GM12878 (cell line): ENCODE results near the gene C16orf96. TPM values are rescaled to one million over a fixed set of nuclear protein-coding genes. Genes with fewer than 3 reads are reported as not detected.

ENCODE experiments used
- BACH1 ChIP-seq: fragments of 450-650 bp; IDR thresholded peaks from 2 replicates; pipeline ENCODE4 v1.6.1; 2017; ENCODE audit warnings: mild to moderate bottlenecking, borderline replicate concordance
- CHD2 ChIP-seq: IDR thresholded peaks from 2 replicates; pipeline ENCODE4 v1.6.1; 2011; ENCODE audit warnings: low read depth, low read length, improper control_type of control experiment, borderline replicate concordance
- ESRRA ChIP-seq: IDR thresholded peaks from 2 replicates; pipeline ENCODE4 v1.6.1; 2012; ENCODE audit warnings: mild to moderate bottlenecking, low read length, improper control_type of control experiment
- HDAC6 ChIP-seq: fragments of 200-600 bp; sonication (generic); IDR thresholded peaks from one replicate; pipeline ENCODE4 v1.8.0; 2017; ENCODE audit warnings: antibody characterized with exemption; ENCODE audit not compliant: unreplicated experiment
- HDGF ChIP-seq: fragments of 450-650 bp; IDR thresholded peaks from 2 replicates; pipeline ENCODE4 v1.6.1; 2016; ENCODE audit warnings: antibody characterized with exemption
- IKZF1 ChIP-seq: fragments of 450-650 bp; conservative IDR thresholded peaks from 2 replicates; pipeline ENCODE4 v1.6.1; 2017; ENCODE audit warnings: antibody characterized with exemption, mild to moderate bottlenecking
- MEF2B ChIP-seq: fragments of 450-650 bp; IDR thresholded peaks from 2 replicates; pipeline ENCODE4 v1.6.1; 2018; ENCODE audit warnings: mild to moderate bottlenecking, moderate library complexity; ENCODE audit not compliant: partially characterized antibody, poor library complexity, severe bottlenecking
- NR2F1 ChIP-seq: fragments of 450-650 bp; conservative IDR thresholded peaks from 2 replicates; pipeline ENCODE4 v1.6.1; 2017; ENCODE audit warnings: mild to moderate bottlenecking
- POLR2AphosphoS2 ChIP-seq: IDR thresholded peaks from 2 replicates; pipeline ENCODE4 v1.6.1; 2011; ENCODE audit warnings: low read depth, mild to moderate bottlenecking, low read length, improper control_type of control experiment, moderate library complexity
- POU2F2 ChIP-seq: IDR thresholded peaks from 3 replicates; pipeline ENCODE4 v1.6.1; 2011; ENCODE audit warnings: low read depth, mild to moderate bottlenecking, low read length, borderline replicate concordance
- RAD51 ChIP-seq: fragments of 450-650 bp; IDR thresholded peaks from 2 replicates; pipeline ENCODE4 v1.6.1; 2016; ENCODE audit warnings: moderate library complexity, mild to moderate bottlenecking, inconsistent platforms
- RUNX3 ChIP-seq: IDR thresholded peaks from 2 replicates; pipeline ENCODE4 v1.6.1; 2012; ENCODE audit warnings: low read length, inconsistent platforms
- SP1 ChIP-seq: IDR thresholded peaks from one replicate; pipeline ENCODE4 v1.6.1; 2011; ENCODE audit warnings: low read depth, low read length
- SREBF1 ChIP-seq: IDR thresholded peaks from 2 replicates; pipeline ENCODE4 v1.6.1; 2012; ENCODE audit warnings: mild to moderate bottlenecking, low read length
- SUZ12 ChIP-seq: fragments of 200-600 bp; sonication (generic); IDR thresholded peaks from one replicate; pipeline ENCODE4 v1.6.1; 2018; ENCODE audit warnings: antibody characterized with exemption, mild to moderate bottlenecking; ENCODE audit not compliant: unreplicated experiment
- TCF12 ChIP-seq: IDR thresholded peaks from 2 replicates; pipeline ENCODE4 v1.6.1; 2011; ENCODE audit warnings: low read depth, mild to moderate bottlenecking, low read length
- ZNF622 ChIP-seq: fragments of 450-650 bp; IDR thresholded peaks from 2 replicates; pipeline ENCODE4 v1.6.1; 2017; ENCODE audit warnings: mild to moderate bottlenecking, inconsistent platforms
- polyA plus RNA-seq, 11 experiments: library from polyadenylated mRNA; depleted of rRNA in 4 of 11; unstranded in 6 of 11; stranded (reverse) in 5 of 11; fragments of >200 nt; fragmentation: Nextera tagmentation in 4 of 11; fragmentation: Illumina TruSeq in 1 of 11; extraction: Ambion mirVana in 4 of 11; extraction: Trizol in 1 of 11; gene quantifications; 1 replicate in 1 of 11; 2 replicates in 10 of 11; pipeline versions ENCODE4 v1.2.1 to v1.2.3, GENCODE V29; 2011 to 2016; ENCODE audit warnings: inconsistent platforms in 2 of 11, missing spikeins in 2 of 11, low read depth in 1 of 11
- total RNA-seq, 4 experiments: library from RNA; depleted of rRNA in 3 of 4; stranded (reverse); fragments of >200 nt in 3 of 4; fragmentation: Illumina TruSeq in 1 of 4; extraction: Trizol in 1 of 4; gene quantifications; 2 replicates each; pipeline versions ENCODE4 v1.2.1 to v1.2.3, GENCODE V29; 2013 to 2021
- TF ChIP-seq, protein P1 (sequence below): fragments of 450-650 bp; formaldehyde crosslinking; IDR thresholded peaks from 2 replicates; pipeline ENCODE4 v1.4.0; 2020; ENCODE audit warnings: mild to moderate bottlenecking, moderate library complexity
- TF ChIP-seq, protein P2 (sequence below): IDR thresholded peaks from 2 replicates; pipeline ENCODE4 v1.6.1; 2012; ENCODE audit warnings: improper control_type of control experiment, low read depth, low read length; ENCODE audit not compliant: insufficient replicate concordance
- TF ChIP-seq, protein P3 (sequence below): fragments of 450-650 bp; conservative IDR thresholded peaks from 2 replicates; pipeline ENCODE4 v1.6.1; 2017; ENCODE audit warnings: mild to moderate bottlenecking, moderate library complexity

C16orf96 gene
- total and polyA plus RNA-seq, 10 of the 15 experiments (the other 5 are each of a cell fraction or from before 2014, with no cell fraction given) = 0.01 to 0.08 (median 0.01) TPM; not detected in 7

- TF ChIP-seq POLR2AphosphoS2 = peak; percentile 44; the same call in 1 of the 2 replicates
- TF ChIP-seq HDAC6 = peak; percentile 6
- peak; percentile 29; the same call in 1 of the 2 replicates for TF ChIP-seq TCF12
- TF ChIP-seq, protein P1, sequence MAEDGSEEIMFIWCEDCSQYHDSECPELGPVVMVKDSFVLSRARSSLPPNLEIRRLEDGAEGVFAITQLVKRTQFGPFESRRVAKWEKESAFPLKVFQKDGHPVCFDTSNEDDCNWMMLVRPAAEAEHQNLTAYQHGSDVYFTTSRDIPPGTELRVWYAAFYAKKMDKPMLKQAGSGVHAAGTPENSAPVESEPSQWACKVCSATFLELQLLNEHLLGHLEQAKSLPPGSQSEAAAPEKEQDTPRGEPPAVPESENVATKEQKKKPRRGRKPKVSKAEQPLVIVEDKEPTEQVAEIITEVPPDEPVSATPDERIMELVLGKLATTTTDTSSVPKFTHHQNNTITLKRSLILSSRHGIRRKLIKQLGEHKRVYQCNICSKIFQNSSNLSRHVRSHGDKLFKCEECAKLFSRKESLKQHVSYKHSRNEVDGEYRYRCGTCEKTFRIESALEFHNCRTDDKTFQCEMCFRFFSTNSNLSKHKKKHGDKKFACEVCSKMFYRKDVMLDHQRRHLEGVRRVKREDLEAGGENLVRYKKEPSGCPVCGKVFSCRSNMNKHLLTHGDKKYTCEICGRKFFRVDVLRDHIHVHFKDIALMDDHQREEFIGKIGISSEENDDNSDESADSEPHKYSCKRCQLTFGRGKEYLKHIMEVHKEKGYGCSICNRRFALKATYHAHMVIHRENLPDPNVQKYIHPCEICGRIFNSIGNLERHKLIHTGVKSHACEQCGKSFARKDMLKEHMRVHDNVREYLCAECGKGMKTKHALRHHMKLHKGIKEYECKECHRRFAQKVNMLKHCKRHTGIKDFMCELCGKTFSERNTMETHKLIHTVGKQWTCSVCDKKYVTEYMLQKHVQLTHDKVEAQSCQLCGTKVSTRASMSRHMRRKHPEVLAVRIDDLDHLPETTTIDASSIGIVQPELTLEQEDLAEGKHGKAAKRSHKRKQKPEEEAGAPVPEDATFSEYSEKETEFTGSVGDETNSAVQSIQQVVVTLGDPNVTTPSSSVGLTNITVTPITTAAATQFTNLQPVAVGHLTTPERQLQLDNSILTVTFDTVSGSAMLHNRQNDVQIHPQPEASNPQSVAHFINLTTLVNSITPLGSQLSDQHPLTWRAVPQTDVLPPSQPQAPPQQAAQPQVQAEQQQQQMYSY (CRISPR knock-in tag) = no peak
- TF ChIP-seq CHD2 = peak; percentile 58
- peak; percentile 88 for TF ChIP-seq MEF2B
- TF ChIP-seq, protein P2, sequence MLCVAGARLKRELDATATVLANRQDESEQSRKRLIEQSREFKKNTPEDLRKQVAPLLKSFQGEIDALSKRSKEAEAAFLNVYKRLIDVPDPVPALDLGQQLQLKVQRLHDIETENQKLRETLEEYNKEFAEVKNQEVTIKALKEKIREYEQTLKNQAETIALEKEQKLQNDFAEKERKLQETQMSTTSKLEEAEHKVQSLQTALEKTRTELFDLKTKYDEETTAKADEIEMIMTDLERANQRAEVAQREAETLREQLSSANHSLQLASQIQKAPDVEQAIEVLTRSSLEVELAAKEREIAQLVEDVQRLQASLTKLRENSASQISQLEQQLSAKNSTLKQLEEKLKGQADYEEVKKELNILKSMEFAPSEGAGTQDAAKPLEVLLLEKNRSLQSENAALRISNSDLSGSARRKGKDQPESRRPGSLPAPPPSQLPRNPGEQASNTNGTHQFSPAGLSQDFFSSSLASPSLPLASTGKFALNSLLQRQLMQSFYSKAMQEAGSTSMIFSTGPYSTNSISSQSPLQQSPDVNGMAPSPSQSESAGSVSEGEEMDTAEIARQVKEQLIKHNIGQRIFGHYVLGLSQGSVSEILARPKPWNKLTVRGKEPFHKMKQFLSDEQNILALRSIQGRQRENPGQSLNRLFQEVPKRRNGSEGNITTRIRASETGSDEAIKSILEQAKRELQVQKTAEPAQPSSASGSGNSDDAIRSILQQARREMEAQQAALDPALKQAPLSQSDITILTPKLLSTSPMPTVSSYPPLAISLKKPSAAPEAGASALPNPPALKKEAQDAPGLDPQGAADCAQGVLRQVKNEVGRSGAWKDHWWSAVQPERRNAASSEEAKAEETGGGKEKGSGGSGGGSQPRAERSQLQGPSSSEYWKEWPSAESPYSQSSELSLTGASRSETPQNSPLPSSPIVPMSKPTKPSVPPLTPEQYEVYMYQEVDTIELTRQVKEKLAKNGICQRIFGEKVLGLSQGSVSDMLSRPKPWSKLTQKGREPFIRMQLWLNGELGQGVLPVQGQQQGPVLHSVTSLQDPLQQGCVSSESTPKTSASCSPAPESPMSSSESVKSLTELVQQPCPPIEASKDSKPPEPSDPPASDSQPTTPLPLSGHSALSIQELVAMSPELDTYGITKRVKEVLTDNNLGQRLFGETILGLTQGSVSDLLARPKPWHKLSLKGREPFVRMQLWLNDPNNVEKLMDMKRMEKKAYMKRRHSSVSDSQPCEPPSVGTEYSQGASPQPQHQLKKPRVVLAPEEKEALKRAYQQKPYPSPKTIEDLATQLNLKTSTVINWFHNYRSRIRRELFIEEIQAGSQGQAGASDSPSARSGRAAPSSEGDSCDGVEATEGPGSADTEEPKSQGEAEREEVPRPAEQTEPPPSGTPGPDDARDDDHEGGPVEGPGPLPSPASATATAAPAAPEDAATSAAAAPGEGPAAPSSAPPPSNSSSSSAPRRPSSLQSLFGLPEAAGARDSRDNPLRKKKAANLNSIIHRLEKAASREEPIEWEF = no peak
- no peak for TF ChIP-seq ESRRA
- peak; percentile 43 for TF ChIP-seq RUNX3
- peak; percentile 72 for TF ChIP-seq HDGF
- peak; percentile 79 for TF ChIP-seq IKZF1
- TF ChIP-seq NR2F1 = peak; percentile 28; the same call in 1 of the 2 replicates
- TF ChIP-seq, protein P3, sequence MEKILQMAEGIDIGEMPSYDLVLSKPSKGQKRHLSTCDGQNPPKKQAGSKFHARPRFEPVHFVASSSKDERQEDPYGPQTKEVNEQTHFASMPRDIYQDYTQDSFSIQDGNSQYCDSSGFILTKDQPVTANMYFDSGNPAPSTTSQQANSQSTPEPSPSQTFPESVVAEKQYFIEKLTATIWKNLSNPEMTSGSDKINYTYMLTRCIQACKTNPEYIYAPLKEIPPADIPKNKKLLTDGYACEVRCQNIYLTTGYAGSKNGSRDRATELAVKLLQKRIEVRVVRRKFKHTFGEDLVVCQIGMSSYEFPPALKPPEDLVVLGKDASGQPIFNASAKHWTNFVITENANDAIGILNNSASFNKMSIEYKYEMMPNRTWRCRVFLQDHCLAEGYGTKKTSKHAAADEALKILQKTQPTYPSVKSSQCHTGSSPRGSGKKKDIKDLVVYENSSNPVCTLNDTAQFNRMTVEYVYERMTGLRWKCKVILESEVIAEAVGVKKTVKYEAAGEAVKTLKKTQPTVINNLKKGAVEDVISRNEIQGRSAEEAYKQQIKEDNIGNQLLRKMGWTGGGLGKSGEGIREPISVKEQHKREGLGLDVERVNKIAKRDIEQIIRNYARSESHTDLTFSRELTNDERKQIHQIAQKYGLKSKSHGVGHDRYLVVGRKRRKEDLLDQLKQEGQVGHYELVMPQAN = peak; percentile 91
- no peak for TF ChIP-seq SUZ12
- TF ChIP-seq SP1 = peak; percentile 24
- peak; percentile 67 for TF ChIP-seq SREBF1
- TF ChIP-seq RAD51 = no peak
- peak; percentile 78; the same call in 2 of the 3 replicates for TF ChIP-seq POU2F2
- no peak for TF ChIP-seq ZNF622
- TF ChIP-seq BACH1 = peak; percentile 88; the same call in 1 of the 2 replicates
These were observed 58.6 kb downstream of the C16orf96 start, which contains the start of gene UBALD1 (continued) for GRCh38 chr16:4614571-4615383.
